ENCODE results near the gene C16orf92.
"Not testable (repeated sequence)": the region's sequence is repeated elsewhere in the genome, so short reads cannot be mapped to it uniquely, and the experiment has no call there.

C16orf92 gene

DNA sequence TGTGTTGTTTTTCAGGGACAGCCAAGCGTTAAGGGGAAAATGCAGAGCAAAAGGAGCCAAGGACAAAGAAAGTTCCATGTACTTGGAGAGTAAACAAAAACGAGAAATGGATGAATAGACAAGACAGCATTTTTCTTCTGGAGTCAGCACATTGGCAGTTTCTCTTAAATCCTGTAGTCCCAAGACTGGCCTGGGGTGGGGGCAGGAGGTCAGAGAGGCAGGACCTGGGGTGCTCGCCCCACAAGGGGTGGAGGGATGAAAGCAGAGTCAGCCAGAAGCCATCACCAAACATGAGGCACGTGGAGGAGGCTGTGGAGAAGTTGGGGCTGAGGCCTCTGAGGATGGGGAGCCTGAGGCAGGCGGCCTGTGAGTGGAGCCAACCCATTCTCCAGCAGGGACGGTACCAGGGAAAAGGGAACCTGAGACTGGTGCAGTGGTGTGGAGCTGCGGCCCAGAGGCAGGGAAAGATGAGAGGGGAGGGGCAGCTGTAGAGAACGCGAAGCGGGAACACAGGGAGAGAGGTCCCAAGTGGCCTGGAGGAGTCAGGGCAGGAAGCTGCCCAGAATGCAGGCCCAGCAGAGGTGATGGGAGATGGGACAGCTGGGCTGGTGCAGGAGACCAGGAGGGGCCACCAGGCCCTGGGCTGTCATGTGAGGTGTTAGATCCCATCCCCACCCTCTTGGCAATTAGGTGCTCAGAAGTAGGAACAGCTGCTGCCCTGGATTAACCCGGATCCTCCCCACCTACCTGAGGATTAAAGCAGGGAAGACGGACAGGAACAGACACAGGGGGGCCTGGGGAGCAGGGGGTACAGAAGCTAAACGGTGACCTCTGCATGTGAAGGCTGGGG, 4.8 kb downstream of the C16orf92 start:
- peak; percentile 62 for DNase-seq

DNA sequence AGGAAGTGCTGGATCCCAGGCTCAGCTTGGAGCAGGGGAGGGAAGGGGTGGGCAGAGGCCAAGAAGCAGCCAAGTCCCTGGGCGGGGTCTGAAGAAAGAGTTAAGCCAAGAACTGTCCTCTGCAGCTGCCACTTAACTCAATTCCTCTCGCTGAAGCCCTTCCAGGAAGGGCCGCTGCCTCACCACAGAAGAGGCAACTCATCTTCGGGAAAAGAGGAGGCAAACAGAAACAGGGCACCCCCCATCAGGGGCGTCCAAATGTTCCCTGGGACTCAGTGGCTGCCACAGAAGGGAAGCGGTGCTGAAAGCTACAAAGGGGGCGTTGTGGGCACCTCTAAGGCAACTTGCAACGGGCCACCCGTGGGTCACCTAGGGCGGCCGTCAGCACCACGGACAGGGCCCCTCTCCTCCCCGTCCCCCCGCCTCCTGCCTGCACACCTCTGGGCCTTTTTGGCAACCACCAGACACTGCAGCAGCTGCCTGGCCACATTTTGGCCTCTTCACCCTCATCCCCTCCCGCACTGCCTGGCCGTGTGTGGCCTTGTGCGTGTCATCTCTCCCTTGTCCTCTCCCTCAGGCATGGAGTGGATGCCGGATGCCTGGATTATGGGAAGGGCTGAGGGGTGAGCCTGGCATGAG, 5.6 kb downstream of the C16orf92 start:
- DNase-seq: peak; percentile 83

DNA sequence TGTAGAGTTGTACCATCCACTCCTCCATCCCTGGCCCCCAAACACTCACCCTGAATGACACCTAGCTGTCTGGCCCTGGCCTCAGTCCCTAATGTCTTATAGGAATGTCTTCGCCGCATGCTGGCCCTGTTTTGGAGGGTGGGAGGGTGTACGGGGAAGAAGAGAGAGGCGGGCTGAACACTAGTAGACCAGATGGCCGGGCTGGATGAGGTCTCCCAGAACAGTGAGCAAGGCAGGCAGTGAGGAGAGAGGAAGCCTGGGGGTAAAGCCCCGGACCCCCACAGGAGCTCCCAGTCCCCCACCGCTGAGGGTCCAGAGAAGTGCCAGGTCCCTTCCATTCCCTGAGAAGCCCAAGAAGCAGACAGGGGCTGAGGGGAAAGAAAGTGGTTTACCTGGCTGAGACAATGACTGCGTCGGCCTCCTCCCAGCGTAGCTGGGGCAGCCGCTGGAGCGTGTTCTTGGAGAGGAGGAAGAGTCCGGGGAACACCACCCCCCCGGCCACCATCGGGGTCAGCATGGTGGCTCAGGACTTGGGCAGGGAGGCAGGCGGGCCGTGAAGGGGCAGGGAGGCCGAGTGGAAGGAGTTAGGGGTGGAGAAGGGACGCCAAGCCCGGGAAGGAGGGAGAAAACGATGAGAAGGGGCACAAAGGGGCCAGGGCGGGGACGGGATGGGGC, 7.2 kb downstream of the C16orf92 start:
- DNase-seq: no peak

DNA sequence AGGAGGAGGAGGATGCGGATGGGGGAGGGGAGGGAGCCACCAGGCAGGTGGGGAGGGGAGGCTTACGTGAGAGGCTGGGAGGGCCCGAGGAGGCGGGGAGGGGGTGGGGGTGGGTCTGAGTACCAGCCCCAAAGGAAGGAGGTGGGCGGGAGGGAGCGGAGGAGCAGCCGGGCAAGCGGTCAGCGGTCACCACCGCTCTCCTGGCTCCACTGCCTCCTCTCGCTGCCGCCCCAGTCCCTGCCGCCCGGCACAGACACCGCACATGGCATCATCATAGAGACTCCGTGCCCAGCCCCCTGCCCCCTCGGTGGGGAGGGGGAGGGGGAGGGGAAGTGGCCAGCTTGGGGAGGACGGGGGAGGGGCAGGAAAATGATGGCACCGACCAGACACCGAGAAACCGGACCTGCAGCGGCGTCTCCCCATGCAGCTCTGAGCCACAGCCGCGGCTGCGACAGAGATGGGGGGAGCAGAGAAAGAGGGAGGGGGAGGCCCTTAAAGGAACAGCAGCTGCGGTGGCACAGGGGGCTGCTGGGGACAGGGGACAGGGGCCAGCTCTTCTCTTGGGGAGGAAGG, 7.9 kb downstream of the C16orf92 start, which contains the start of gene TLCD3B:
TSS of gene TLCD3B (minus strand) at position 431 of the 573 bp plus-strand sequence. CDS start 744 bp downstream, outside the sequence.
- DNase-seq: no peak

DNA sequence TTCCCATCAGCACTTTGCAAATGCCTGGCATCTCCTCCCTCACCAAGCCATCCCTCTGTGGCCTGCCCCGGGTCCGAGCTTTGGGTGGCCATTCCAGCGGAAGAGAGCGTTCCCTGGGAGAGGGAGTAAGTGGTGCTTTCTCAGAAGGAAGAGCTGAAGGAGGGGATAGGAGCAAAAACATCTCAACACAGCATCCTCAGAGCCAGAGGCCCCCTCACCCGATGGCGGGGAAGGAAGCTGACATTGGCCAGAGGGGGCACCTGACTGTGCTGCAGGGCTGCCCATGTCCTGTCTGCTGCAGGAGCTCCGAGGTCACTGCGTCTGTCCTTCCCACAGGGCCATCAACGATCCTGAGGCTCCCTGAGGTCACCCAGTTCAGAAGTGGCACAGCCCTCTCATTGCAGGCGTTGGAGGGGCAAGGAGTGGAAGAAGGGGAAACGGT, 8.5 kb downstream of the C16orf92 start:
- DNase-seq: no peak

DNA sequence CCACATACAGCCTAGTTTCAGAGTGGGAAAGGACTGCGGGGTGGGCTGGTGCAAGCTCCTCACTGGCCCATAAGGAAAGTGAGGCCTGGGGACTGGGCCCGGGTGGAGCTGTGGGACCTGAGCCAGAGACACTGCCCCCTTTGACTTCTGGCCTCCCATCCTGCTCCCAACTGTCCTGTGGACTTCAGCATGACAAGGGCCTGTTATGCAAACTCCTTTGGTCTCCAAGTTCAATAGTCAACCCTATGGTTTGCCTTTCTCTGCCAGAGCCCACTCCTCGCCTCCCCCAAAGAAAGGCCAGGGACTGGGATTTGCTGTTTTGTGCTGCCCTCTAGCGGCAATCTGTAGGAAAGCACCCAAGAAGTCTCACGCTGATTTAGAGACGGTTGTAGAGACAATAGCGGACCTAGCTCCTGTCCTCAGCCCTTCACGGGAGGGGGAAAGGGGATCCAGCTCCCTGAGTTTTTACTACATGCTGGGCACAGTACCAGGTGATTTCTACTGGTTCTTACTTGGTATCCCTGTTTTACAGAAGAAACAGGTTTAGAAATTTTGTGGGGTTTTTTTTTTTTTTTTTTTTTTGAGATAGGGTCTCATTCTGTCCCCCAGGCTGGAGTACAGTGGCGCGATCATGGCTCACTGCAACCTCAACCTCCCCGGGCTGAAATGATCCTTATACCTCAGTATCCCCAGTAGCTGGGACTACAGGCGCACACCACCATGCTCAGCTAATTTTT, 9.3 kb downstream of the C16orf92 start:
- peak; percentile 77 for DNase-seq

DNA sequence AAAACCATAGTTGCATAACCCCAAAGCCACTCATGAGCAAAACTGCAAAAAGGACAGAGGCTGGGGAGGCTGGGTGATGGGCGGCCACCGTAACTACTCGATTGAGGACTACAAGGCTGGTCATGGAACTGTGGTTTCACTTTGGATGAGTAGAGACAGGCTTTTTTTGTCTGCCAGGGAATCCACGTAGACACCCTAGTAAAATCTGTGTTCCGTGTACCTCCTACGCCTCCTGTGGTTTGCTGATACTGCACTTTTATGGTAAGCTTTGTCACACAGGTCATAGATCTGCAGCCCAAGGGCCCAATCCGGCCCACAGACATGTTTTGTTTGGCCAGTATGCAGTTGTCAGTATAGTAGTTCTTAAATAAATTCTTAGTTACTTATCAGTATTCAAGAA, 10.3 kb downstream of the C16orf92 start:
- DNase-seq: peak; percentile 67

DNA sequence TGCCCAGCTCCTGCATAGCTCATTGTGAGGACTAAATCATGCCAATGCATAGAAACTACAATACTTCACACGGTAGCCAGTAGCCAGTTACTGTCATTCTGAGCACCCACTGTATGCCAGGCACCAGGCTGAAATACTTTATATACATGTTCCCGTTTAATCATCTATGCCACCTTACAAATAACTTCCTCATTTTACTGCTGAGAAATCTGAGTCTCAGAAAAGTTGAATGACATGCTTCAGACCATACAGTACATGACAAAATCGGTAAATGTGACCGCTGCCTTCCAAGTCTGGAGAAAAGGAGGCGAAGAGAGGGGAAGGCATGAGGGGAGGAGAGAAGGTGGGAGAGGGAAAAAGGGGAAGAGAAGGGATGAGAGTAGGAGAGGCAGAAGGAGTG, 17.2 kb downstream of the C16orf92 start:
- DNase-seq: peak; percentile 35

DNA sequence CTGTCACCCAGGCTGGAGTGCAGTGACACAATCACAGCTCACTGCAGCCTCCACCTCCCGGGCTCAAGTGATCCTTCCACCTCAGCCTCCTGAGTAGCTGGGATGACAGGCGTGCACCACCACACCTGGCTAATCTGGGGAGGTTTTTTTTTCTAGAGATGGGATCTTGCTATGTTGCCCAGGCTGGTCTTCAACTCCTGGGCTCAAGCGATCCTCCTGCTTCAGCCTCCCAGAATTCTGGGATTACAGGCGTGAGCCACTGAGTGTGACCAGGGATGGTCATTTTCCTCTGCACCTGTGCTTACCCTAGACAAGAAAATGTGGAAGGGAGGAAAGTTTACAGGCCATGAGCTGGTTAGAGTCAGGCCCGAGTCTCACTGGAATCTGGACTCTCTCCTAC, 17.7 kb downstream of the C16orf92 start:
- not testable (repeated sequence) for DNase-seq

DNA sequence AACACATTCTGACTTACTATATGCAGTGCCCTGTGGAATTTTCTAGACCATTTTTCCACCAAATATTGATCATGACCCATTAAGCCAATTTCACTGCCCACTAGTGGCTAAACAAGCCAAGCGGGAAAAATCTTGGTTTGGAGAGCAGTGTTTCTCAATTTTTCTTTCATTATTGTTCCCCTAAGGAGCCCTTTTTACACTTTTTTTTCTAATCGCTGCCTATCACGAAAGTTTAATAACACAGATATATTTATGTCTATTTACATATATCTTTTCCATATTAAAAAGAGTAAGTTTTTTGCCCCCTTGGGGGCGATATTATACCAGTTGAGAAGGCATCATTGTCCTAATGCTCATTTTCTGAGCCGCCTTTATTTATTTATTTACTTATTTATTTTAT, 18.8 kb downstream of the C16orf92 start:
- peak; percentile 57 for DNase-seq

DNA sequence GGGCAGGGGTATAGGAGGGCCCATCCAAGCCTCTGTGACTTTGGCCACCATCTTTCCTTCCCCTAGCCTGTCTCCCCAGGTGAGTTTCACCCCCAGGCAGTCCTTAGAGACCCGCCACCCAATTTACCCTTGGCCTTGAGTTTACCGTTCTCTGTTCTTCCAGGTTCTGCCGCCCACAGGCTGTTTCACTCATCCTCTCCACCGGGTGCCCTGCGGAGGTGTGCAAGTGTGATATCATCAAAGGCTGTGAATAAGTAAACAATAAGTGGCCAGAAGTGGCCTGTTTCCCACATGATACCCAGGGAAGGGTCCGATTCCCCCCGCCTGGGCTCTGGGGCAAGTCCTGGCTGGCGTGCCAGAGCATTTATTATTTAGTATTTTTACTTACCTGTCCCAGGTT, 23.2 kb downstream of the C16orf92 start:
- DNase-seq: no peak

DNA sequence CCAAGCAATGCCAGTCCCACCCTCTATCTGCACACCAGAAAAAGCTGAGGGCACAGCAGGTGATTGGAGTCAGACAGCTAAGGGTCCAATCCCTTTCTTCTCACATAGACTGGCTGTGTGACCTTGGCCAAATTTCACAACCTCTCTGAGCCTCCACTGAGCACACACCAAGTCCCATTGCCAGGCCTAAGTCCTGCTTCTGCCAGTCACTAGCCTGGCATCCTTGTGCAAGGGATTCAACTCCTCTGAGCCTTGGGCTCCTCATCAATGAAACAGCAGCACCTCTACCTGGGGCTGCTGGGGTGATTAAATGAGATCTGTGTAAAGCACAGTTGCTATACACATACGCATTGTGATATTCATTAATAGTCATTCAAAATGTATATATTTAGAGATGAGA, 23.6 kb downstream of the C16orf92 start:
- no peak for DNase-seq

DNA sequence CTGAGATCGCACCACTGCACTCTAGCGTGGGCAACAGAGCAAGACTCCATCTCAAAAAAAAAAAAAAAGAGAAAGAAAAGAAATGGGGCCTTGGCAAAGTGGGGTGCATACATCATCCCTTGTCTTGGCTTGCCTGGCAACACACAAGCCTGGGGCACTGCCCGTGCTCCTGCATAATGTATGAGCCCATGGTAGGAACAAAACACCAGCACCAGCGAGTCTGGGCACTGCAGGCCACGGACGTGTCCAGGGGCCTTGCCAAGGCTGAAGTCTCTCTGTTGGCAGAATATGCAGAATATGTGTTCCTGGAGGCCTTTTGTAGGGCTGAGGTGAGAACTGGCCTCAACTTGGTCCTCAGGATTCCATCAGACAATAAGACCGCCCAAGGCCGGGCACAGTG, 26.9 kb downstream of the C16orf92 start:
- no peak for DNase-seq

DNA sequence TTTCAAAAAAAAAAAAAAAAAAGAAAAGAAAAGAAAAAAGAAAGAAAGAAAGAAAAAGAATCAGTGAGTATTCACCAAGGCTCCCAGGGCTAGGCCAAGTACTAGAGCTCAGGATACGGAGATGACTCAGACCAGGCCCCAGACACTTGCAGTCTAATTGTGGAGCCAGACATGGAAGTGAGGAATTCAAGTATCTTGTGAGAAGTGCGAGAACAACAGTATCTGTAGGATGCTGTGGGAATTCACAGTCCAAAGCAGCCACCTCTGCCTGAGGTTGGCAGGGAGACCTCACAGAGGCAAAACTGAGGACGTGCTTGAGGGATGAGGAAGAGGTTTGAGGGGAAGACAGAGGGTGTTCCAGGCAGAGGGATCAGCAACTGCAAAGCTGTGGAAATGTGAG, 28.5 kb downstream of the C16orf92 start:
- no peak for DNase-seq

DNA sequence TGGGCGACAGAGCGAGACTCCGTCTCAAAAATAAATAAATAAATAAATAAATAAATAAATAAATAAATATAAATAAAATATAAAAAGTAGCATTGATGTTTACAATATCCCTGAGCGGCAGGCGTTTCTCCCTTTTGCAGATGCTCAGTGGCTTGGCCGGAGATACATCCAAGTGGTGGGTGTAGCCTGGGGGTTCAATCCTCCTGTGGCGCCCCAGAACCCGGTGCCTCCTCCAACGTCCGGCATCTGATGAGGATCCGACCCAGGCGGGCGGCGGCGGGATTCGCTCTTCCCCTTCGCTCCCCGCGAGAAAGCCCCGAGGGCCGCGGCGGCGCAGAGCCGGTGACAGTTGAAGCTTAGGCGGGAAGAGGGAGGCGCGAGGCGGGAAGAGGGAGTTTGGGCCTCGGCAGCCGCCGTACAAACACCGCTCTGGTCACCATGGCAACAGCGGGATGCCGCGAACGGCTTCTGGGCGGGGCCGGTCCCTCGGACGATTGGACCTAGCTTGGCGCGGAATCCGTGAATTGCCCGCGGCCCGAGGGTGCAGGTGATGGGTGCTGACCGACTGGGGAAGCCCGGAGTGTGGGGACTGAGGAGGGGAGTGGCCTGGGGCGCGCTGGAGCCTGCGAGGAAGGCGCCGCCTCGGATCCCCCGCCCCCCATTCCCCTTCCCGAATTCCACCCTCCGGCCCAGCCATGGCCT, 29.8 kb downstream of the C16orf92 start:
- DNase-seq: peak; percentile 95

DNA sequence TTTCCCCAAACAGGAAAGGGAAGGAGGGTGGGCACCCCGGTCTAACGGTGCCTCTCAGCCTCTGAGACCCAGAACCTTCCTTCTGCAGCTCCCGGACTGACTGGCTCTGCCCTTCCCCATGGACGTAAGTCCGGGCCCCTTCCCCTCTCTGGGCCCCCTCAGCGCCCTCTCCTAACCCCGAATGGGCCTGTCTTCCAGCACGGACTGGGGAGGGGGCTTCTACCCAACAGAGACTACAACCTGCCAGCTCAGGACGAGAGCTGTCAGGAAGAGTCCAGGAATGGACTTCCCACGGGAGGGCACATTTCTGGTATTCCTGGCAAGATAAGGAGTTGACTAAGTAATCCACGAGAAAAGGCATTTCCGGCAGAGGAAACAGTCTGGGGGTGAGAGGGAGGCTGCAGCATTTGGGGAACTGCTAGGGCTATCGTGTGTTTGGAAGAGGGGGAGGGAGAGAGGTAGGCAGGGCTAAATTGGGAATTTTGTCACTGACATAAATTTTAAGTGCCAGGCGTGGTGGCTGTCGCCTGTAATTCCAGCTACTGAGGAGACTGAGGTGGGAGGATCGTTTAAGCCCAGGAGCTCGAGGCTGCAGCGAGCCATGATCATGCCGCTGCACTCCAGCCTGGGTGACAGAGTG, 30.5 kb downstream of the C16orf92 start:
- DNase-seq: no peak

DNA sequence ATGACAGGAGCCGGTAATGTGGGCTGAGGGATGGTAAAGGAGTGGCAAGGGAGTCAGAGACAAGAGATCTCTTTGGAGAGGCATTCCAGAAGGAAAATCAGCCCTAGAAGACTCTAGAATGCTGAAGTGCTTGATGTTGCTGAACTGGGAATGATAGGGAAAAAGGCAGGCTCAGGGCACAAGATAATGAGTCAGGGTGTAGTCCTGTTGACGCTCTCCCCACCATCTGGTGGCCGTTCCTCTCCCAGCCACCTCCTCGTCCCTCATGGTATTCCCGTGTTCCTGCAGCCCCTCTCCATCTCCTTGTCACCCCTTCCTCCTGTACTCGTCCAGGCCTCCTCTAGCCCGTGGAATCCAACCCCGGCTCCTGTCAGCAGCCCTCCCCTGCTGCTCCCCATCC, 31.5 kb downstream of the C16orf92 start:
- no peak for DNase-seq

DNA sequence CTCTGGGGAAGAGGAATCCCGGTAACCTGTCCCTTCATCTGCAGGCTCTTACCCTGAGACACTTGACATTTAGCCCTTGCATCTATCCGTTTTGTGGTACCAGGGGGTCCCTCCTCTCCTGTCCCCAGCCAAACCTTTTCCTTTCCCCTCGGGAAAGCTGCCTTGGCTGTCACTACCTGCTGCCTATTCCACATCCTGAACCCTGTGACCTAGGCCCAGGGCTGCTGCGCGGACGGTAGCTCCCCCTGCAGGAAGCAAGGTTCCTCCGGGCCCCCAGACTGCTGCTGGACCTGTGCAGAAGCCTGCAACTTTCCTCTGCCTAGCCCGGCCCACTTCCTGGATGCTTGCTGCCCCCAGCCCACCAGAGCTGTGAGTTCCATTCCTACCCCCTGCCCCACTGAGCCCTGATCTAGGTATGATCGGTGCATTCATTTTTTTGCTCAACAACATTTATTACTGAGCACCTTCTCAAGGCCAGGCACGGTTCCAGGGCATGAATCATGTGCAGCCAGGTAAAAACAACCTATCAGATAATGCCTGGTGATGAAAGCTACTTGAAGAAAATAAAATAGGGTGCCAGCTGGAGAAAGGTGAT, 32.1 kb downstream of the C16orf92 start:
- DNase-seq: peak; percentile 73

DNA sequence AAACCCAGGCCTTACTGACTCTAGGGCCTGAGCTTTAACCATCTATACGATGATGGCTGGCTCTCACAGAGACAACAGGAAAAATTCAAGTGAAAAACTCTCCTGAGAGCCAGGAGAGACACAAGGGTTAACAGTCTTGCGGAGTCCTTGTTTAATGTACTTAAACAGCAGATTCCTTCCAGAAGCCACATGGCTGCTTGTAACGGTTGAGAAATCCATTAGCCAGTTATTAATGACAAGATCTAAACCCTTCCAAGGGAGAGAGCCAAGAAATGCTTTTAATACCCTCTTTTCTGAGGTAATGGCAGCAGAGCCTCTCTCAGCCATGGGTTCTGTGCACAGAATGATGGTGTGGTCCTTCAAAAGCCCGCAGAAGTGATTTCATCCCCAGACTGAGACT, 37.3 kb downstream of the C16orf92 start:
- DNase-seq: no peak

DNA sequence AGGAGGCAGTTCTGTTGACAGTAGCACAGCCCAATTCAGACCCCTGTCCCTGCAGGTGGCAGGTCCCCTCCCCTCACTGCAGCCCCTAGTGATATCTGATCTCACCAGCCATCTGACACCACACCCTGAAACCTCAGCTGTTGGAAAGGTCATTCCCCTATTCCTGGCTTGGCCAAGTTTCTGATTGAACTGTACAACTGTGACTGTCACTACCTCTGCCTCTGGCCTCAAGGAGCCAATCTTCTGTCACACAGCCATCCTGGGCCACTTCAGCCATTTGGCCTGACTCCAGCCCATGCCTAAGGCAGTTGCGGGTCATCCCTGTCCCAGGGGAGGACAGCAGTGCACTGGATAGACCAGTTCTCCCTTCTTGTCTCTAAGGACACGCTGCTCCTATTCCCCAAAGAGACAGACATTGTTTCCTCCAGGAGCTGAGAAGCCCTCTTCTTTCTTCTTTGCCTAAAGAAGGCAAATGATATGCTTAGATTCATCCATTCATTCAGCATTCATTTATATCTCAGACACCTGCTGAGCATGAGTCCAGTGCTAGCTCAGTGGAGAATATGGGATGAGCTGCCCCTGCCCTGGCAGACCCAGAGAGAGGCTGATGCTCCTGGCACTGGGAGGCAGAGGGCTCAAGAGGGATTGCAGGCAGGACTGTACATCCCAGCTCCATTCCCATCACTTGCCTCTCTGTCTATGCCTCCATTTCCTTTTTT, 38.0 kb downstream of the C16orf92 start:
- no peak for DNase-seq
